Mesothelial cell of epicardium (in vitro differentiated cells): ENCODE measurements around the gene DAPK1. TPM values are rescaled to one million over a fixed set of nuclear protein-coding genes. Genes with fewer than 3 reads are reported as not detected.
A peak's percentile ranks its signal among the peaks of the same experiment; 100 is the strongest.

Source experiments
- DNase-seq, 2 experiments: peaks; one replicate each; pipeline ENCODE4 v3.0.0; 2021; ENCODE audit warnings: low spot score in 2 of 2; ENCODE audit not compliant: unreplicated experiment in 2 of 2
- H3K27ac Mint-ChIP-seq: 2 replicates; pipeline ENCODE4 v1.8.0; 2021; ENCODE audit warnings: mixed read lengths
- H3K27me3 Mint-ChIP-seq: 2 replicates; pipeline ENCODE4 v1.8.0; 2021; ENCODE audit warnings: low read depth, mixed read lengths
- H3K36me3 Mint-ChIP-seq: 2 replicates; pipeline ENCODE4 v1.8.0; 2021; ENCODE audit warnings: mixed read lengths
- H3K4me1 Mint-ChIP-seq: 2 replicates; pipeline ENCODE4 v1.8.0; 2021; ENCODE audit warnings: mixed read lengths
- H3K4me3 Mint-ChIP-seq: 2 replicates; pipeline ENCODE4 v1.8.0; 2021; ENCODE audit warnings: mild to moderate bottlenecking, moderate library complexity, mixed read lengths
- H3K9me3 Mint-ChIP-seq: 2 replicates; pipeline ENCODE4 v1.8.0; 2021; ENCODE audit warnings: mixed read lengths
- total RNA-seq: library from RNA; stranded (reverse); gene quantifications from 3 replicates; pipeline ENCODE4 v1.2.1, GENCODE V29; 2021
- TF ChIP-seq, protein P1 (sequence below): fragments of 200-600 bp; sonication (generic); IDR thresholded peaks from one replicate; pipeline ENCODE4 v1.5.0; 2021; ENCODE audit warnings: antibody characterized with exemption; ENCODE audit not compliant: unreplicated experiment

DAPK1 gene
- total RNA-seq, 1 donor from 2014 or later = 239 TPM

- Mint-ChIP-seq H3K4me3 (no peak overlapping the region), H3K27ac (no peak overlapping the region), H3K27me3 (no peaks in the 10 kb centered on the region), H3K36me3 (peaks cover 40% of the 10 kb centered on the region), H3K9me3 (no peaks in the 10 kb centered on the region), H3K4me1 (peaks cover 43% of the 10 kb centered on the region)
- TF ChIP-seq, protein P1, sequence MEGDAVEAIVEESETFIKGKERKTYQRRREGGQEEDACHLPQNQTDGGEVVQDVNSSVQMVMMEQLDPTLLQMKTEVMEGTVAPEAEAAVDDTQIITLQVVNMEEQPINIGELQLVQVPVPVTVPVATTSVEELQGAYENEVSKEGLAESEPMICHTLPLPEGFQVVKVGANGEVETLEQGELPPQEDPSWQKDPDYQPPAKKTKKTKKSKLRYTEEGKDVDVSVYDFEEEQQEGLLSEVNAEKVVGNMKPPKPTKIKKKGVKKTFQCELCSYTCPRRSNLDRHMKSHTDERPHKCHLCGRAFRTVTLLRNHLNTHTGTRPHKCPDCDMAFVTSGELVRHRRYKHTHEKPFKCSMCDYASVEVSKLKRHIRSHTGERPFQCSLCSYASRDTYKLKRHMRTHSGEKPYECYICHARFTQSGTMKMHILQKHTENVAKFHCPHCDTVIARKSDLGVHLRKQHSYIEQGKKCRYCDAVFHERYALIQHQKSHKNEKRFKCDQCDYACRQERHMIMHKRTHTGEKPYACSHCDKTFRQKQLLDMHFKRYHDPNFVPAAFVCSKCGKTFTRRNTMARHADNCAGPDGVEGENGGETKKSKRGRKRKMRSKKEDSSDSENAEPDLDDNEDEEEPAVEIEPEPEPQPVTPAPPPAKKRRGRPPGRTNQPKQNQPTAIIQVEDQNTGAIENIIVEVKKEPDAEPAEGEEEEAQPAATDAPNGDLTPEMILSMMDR = no peak
- no peak for DNase-seq
These were observed 208.5 kb downstream of the DAPK1 start for GRCh38 chr9:87706066-87706739.

GRCh38 chr9:87707805-87708506 is 210.3 kb downstream of the DAPK1 start:
- Mint-ChIP-seq H3K4me1 (peaks cover 42% of the 10 kb centered on the region), H3K36me3 (peaks cover 40% of the 10 kb centered on the region), H3K4me3 (no peak overlapping the region), H3K27me3 (no peaks in the 10 kb centered on the region), H3K27ac (peak overlapping the region; percentile 70), H3K9me3 (no peaks in the 10 kb centered on the region)
- no peak for DNase-seq
- TF ChIP-seq, protein P1 = no peak

GRCh38 chr9:87708546-87708945 is 210.9 kb downstream of the DAPK1 start:
- Mint-ChIP-seq H3K4me3 (no peak overlapping the region), H3K36me3 (peaks cover 37% of the 10 kb centered on the region), H3K27ac (no peak overlapping the region), H3K9me3 (no peaks in the 10 kb centered on the region), H3K4me1 (peaks cover 40% of the 10 kb centered on the region), H3K27me3 (no peaks in the 10 kb centered on the region)
- TF ChIP-seq, protein P1 = no peak
- no peak for DNase-seq

DNA sequence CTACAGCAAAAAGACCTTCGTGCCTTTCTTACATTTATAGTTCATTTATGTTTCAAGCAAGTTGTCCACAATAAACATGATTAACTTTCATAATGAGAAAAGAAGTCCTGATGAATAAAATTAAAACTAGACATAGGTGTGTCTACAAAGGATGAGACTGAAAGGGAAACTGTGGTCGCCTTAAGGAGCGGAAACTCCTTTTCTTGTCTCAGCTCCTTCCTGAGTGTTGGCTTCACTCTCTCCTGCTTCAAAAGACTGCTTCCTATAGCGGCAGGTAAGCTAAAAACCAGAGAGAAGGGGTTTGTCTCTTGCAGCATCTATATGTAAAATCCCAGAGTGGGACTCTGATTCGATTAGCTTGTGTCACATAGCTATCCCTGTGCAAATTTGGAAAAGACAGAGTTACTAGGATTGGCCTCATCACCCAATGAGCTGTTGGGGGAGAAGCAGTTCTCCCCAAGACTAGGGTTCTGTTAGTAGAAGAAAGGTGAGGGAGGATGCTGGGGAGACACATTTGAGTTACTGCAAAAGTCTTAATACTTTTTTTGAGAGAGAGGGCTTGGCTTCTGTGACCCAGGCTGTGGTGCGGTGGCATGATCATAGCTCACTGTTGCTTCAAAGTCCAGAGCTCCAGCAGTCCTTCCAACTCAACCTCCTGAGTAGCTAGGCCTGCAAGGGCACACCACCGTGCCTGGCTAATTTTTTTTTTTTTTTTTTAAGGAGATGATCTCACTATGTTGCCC is 211.5 kb downstream of the DAPK1 start:
- Mint-ChIP-seq H3K27me3 (no peaks in the 10 kb centered on the region), H3K36me3 (peaks cover 33% of the 10 kb centered on the region)
- TF ChIP-seq, protein P1 = no peak

DNA sequence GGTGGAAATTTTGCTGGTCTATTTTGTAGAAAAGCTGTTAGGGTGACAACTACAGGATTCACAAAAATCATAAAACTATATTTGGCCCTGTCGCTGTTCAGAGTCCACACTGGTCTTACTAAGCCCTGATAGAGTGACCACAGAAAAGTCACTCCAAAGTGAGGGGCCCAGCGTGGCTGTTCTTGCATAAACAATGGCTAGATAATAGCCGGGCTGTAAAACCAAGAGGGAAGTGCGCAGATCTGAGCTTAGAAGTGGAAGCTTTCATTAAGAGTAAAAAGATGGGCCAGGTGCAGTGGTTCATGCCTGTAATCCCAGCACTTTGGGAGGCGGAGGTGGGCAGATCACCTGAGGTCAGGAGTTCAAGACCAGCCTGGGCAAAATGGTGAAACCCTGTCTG is 212.8 kb downstream of the DAPK1 start:
- DNase-seq = no peak
- peak overlapping the region; percentile 25 for H3K27ac Mint-ChIP-seq
- TF ChIP-seq, protein P1 = no peak
- no peaks in the 10 kb centered on the region for H3K27me3 Mint-ChIP-seq
- no peak overlapping the region for H3K4me3 Mint-ChIP-seq
- H3K4me1 Mint-ChIP-seq = peaks cover 40% of the 10 kb centered on the region
- peaks cover 29% of the 10 kb centered on the region for H3K36me3 Mint-ChIP-seq
- no peaks in the 10 kb centered on the region for H3K9me3 Mint-ChIP-seq

More for the DNA sequence above, 211.5 kb downstream of the DAPK1 start:
- Mint-ChIP-seq H3K4me3 (no peak overlapping the region), H3K27ac (no peak overlapping the region), H3K4me1 (peaks cover 40% of the 10 kb centered on the region), H3K9me3 (no peaks in the 10 kb centered on the region)
- DNase-seq = no peak
